Epithelial cell of proximal tubule (primary cell): ENCODE results near the gene KANSL1. TPM values are rescaled to one million over a fixed set of nuclear protein-coding genes. Genes with fewer than 3 reads are reported as not detected.

Source experiments
- DNase-seq: peaks from one replicate; pipeline ENCODE4 v3.0.0-alpha.2; 2011; ENCODE audit warnings: low read depth
- H3K4me3 ChIP-seq: 2 replicates; pipeline ENCODE4 v1.5.1; 2011; ENCODE audit warnings: low read depth, mild to moderate bottlenecking, low read length
- total RNA-seq: library from RNA; depleted of rRNA; stranded (reverse); fragments of >200 nt; gene quantifications from 2 replicates; pipeline ENCODE4 v1.2.3, GENCODE V29; 2015
- TF ChIP-seq, protein P1 (sequence below): conservative IDR thresholded peaks from 2 replicates; pipeline ENCODE4 v1.5.1; 2012; ENCODE audit warnings: low read depth, mild to moderate bottlenecking, low read length

The KANSL1 gene
- total RNA-seq, 1 donor from 2014 or later = 33.2 TPM

DNA sequence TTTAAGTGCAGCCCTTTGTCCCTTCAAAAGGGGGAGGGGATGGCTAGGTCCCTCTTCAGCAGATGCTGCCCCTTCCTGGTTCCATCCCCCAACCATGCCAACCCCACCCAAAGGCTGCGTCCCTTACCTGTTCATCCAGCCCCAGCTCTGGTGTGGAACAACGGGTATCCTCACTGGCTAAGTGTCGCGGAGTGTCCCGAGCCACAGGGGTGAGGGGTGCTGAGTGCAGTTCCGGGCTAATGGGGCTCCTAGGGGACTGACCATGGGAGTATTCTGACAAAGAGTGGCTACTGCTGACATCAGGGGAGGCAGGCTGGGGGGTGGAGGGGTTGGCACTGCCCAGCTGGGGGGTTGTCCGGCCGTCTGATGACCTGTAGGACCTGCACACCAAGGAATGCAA lies 161.3 kb downstream of the KANSL1 start:
- H3K4me3 ChIP-seq = no peak overlapping the region
- TF ChIP-seq, protein P1, sequence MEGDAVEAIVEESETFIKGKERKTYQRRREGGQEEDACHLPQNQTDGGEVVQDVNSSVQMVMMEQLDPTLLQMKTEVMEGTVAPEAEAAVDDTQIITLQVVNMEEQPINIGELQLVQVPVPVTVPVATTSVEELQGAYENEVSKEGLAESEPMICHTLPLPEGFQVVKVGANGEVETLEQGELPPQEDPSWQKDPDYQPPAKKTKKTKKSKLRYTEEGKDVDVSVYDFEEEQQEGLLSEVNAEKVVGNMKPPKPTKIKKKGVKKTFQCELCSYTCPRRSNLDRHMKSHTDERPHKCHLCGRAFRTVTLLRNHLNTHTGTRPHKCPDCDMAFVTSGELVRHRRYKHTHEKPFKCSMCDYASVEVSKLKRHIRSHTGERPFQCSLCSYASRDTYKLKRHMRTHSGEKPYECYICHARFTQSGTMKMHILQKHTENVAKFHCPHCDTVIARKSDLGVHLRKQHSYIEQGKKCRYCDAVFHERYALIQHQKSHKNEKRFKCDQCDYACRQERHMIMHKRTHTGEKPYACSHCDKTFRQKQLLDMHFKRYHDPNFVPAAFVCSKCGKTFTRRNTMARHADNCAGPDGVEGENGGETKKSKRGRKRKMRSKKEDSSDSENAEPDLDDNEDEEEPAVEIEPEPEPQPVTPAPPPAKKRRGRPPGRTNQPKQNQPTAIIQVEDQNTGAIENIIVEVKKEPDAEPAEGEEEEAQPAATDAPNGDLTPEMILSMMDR = no peak
- no peak for DNase-seq

DNA sequence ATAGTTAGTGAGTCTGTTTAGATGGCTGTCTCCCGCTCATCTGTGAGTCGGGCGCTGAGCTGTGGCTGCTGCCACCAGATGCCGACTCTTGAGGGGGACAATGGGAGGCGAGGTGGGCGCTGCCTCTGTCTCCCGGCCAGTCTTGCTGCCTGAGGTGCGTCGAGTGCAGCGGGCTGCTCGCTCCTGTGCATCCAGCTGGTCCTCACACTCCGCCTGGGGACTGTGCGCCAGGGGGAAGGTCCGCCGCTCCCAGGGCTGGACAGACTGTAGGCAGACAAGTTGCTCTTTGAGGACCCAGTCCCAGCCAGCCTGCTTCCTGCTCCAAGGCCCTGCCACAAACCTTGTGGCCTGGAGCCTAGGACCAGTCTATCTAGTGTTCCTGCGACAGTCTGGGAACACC lies 161.8 kb downstream of the KANSL1 start:
- no peak overlapping the region for H3K4me3 ChIP-seq
- TF ChIP-seq, protein P1 = no peak
- DNase-seq = no peak

DNA sequence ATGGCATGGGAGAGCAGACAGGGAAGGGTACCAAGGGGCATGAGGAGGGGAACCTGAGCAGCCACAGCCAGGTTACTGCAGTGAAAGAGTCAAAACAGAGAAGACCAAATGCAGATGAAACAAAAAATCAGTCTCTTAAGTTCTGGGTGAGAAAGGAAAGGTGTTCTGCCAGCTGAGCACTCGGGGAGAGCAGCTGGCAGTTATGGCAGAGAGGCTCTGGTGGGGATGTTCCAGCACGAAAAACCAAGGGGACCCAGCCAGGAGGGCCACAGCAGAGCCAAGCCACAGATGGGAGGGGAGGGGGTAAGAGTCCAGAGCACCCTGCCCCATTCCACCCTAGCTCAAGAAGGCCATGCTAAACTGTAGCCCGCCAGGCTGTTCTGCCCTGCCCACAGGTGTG lies 162.5 kb downstream of the KANSL1 start:
- TF ChIP-seq, protein P1 = no peak
- no peak for DNase-seq
- H3K4me3 ChIP-seq = no peak overlapping the region

DNA sequence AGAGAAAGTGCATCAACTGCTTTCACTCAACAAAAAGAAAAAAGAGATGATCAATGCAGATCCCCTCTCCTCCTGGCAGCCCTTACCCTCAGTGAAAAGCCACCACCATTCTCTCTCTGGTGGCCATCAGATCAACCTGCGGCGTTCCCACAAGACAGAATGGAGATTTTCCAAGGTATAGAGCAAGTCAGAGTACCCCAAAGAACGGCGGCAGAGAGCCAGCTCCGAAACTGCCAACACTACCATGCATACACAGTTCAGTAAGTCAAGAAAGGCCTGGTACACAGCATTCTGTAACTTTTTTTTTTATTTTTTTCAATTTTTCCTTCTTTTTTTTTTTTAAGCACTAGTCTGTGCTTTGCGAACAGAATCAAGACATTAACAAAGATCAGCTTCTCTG lies 163.6 kb downstream of the KANSL1 start:
- TF ChIP-seq, protein P1 = no peak
- DNase-seq = no peak
- no peak overlapping the region for H3K4me3 ChIP-seq

DNA sequence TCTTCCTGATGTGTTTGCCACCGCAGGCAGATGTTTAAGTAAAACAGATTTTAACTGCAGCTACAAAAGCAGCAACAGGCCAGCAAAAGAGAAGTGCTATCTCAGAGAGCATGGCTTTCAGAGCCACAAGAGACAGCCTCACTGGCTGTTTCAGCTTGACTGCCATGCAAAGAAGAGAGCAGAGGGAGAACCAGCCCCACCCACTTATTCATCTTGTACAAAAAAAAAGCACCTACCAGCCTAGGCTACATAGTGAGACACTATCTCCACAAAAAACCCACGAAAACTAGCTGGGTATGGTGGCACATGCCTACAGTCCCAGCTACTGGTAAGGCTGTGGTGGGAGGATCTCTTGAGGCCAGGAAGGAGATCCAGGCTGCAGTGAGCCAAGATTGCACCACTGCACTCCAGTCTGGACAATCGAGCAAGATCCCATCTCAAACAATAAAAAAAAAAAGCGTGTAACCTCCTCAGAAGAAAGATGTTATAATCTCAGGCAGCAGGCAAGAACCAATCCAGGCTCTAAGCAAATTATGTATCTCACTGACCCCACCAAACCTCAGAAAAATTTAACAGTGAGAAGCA lies 164.2 kb downstream of the KANSL1 start:
- no peak for DNase-seq
- no peak overlapping the region for H3K4me3 ChIP-seq
- TF ChIP-seq, protein P1 = no peak

DNA sequence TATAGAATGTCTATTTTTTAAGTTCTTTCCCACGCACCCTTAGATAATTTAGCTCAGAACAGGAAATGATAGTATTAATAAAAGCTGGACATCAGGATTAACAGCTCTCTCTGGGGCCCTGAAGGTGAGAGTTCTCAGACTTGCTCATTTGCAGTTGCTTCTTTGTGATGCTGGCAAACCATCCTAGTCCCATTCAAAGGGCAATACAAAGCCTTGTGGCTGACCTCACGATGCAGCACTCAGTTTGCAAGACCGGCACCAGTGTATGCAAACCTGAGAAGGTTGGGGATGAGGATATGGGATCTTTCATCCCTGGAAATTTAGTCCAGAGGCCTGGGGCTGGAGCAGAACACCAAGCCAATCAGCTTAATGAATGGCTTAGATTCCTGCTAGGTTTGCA lies 164.9 kb downstream of the KANSL1 start:
- TF ChIP-seq, protein P1 = no peak
- no peak overlapping the region for H3K4me3 ChIP-seq
- no peak for DNase-seq

DNA sequence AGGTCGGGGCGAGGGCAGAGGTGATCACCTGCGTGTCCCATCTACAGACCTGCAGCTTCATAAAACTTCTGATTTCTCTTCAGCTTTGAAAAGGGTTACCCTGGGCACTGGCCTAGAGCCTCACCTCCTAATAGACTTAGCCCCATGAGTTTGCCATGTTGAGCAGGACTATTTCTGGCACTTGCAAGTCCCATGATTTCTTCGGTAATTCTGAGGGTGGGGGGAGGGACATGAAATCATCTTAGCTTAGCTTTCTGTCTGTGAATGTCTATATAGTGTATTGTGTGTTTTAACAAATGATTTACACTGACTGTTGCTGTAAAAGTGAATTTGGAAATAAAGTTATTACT lies 165.3 kb downstream of the KANSL1 start:
- no peak overlapping the region for H3K4me3 ChIP-seq
- TF ChIP-seq, protein P1 = no peak
- DNase-seq = no peak
